Measurements from ENCODE around the gene GABRD.
A peak's percentile ranks its signal among the peaks of the same experiment; 100 is the strongest.

GABRD gene

GRCh38 chr1:2049718-2050431, 30.7 kb downstream of the GABRD start, which contains the start of gene PRKCZ:
PRKCZ (plus strand) TSS chr1:2050411; CDS start chr1:2050631, 220 bp downstream.
- no peak for FAIRE-seq
- TF ChIP-seq PAX5 (IDR thresholded peaks at IDR 0.05; ENCODE audit: insufficient read depth, low read length, severe bottlenecking), result no peak
- no peak for TF ChIP-seq POU2F2 (IDR thresholded peaks at IDR 0.05; ENCODE audit: low read depth, low read length)
- no peak for TF ChIP-seq POLR2AphosphoS5 (IDR thresholded peaks at IDR 0.05; ENCODE audit: low read depth, low read length)
- TF ChIP-seq TAF1 (IDR thresholded peaks at IDR 0.05; ENCODE audit: low read depth, low read length), result no peak
- no peak for TF ChIP-seq POLR2A (IDR thresholded peaks at IDR 0.05; ENCODE audit: low read depth, low read length)
- no peak for TF ChIP-seq SPI1 (IDR thresholded peaks at IDR 0.05; ENCODE audit: low read depth, low read length)
- DNase-seq (ENCODE audit: insufficient read length, low spot score), result peak; percentile 59

- TF ChIP-seq TAF1 (IDR thresholded peaks at IDR 0.05; ENCODE audit: low read depth, low read length) (no peak), PAX5 (IDR thresholded peaks at IDR 0.05; ENCODE audit: insufficient read depth, low read length, severe bottlenecking) (no peak)
- FAIRE-seq (no peak), DNase-seq (ENCODE audit: insufficient read length, low spot score) (no peak)
Measured at GRCh38 chr1:2050461-2050792, 31.3 kb downstream of the GABRD start.

- TF ChIP-seq PAX5 (IDR thresholded peaks at IDR 0.05; ENCODE audit: insufficient read depth, low read length, severe bottlenecking), result no peak
- no peak for TF ChIP-seq TAF1 (IDR thresholded peaks at IDR 0.05; ENCODE audit: low read depth, low read length)
- no peak for TF ChIP-seq POLR2A (IDR thresholded peaks at IDR 0.05; ENCODE audit: low read depth, low read length)
- no peak for TF ChIP-seq SPI1 (IDR thresholded peaks at IDR 0.05; ENCODE audit: low read depth, low read length)
- TF ChIP-seq POU2F2 (IDR thresholded peaks at IDR 0.05; ENCODE audit: low read depth, low read length), result no peak
- no peak for TF ChIP-seq POLR2AphosphoS5 (IDR thresholded peaks at IDR 0.05; ENCODE audit: low read depth, low read length)
- FAIRE-seq, result no peak
- DNase-seq (ENCODE audit: insufficient read length, low spot score), result no peak
Measured at GRCh38 chr1:2050793-2051682, 31.9 kb downstream of the GABRD start.

GRCh38 chr1:2052054-2052679, 33.0 kb downstream of the GABRD start:
- FAIRE-seq (no peak), DNase-seq (ENCODE audit: insufficient read length, low spot score) (no peak)
- no peak for TF ChIP-seq POLR2A (IDR thresholded peaks at IDR 0.05; ENCODE audit: low read depth, low read length)
- no peak for TF ChIP-seq TAF1 (IDR thresholded peaks at IDR 0.05; ENCODE audit: low read depth, low read length)
- TF ChIP-seq SPI1 (IDR thresholded peaks at IDR 0.05; ENCODE audit: low read depth, low read length), result no peak
- no peak for TF ChIP-seq POLR2AphosphoS5 (IDR thresholded peaks at IDR 0.05; ENCODE audit: low read depth, low read length)
- no peak for TF ChIP-seq POU2F2 (IDR thresholded peaks at IDR 0.05; ENCODE audit: low read depth, low read length)
- no peak for TF ChIP-seq PAX5 (IDR thresholded peaks at IDR 0.05; ENCODE audit: insufficient read depth, low read length, severe bottlenecking)

- FAIRE-seq, result no peak
- TF ChIP-seq PAX5 (IDR thresholded peaks at IDR 0.05; ENCODE audit: insufficient read depth, low read length, severe bottlenecking) (no peak), TAF1 (IDR thresholded peaks at IDR 0.05; ENCODE audit: low read depth, low read length) (no peak), POLR2AphosphoS5 (IDR thresholded peaks at IDR 0.05; ENCODE audit: low read depth, low read length) (no peak)
- no peak for DNase-seq (ENCODE audit: insufficient read length, low spot score)
Measured at GRCh38 chr1:2052756-2053155, 33.6 kb downstream of the GABRD start.

GRCh38 chr1:2053217-2053616, 34.1 kb downstream of the GABRD start:
- FAIRE-seq (no peak), DNase-seq (ENCODE audit: insufficient read length, low spot score) (no peak)
- no peak for TF ChIP-seq POLR2A (IDR thresholded peaks at IDR 0.05; ENCODE audit: low read depth, low read length)
- TF ChIP-seq TAF1 (IDR thresholded peaks at IDR 0.05; ENCODE audit: low read depth, low read length), result no peak
- no peak for TF ChIP-seq PAX5 (IDR thresholded peaks at IDR 0.05; ENCODE audit: insufficient read depth, low read length, severe bottlenecking)
- no peak for TF ChIP-seq SPI1 (IDR thresholded peaks at IDR 0.05; ENCODE audit: low read depth, low read length)
- TF ChIP-seq POLR2AphosphoS5 (IDR thresholded peaks at IDR 0.05; ENCODE audit: low read depth, low read length), result no peak
- no peak for TF ChIP-seq POU2F2 (IDR thresholded peaks at IDR 0.05; ENCODE audit: low read depth, low read length)

- no peak for TF ChIP-seq SPI1 (IDR thresholded peaks at IDR 0.05; ENCODE audit: low read depth, low read length)
- no peak for TF ChIP-seq POLR2AphosphoS5 (IDR thresholded peaks at IDR 0.05; ENCODE audit: low read depth, low read length)
- no peak for TF ChIP-seq POU2F2 (IDR thresholded peaks at IDR 0.05; ENCODE audit: low read depth, low read length)
- no peak for TF ChIP-seq PAX5 (IDR thresholded peaks at IDR 0.05; ENCODE audit: insufficient read depth, low read length, severe bottlenecking)
- TF ChIP-seq TAF1 (IDR thresholded peaks at IDR 0.05; ENCODE audit: low read depth, low read length), result no peak
- TF ChIP-seq POLR2A (IDR thresholded peaks at IDR 0.05; ENCODE audit: low read depth, low read length), result no peak
- DNase-seq (ENCODE audit: insufficient read length, low spot score) (no peak), FAIRE-seq (no peak)
Measured at GRCh38 chr1:2053784-2054376, 34.7 kb downstream of the GABRD start.

- TF ChIP-seq PAX5 (IDR thresholded peaks at IDR 0.05; ENCODE audit: insufficient read depth, low read length, severe bottlenecking), result no peak
- no peak for TF ChIP-seq POLR2A (IDR thresholded peaks at IDR 0.05; ENCODE audit: low read depth, low read length)
- no peak for TF ChIP-seq TAF1 (IDR thresholded peaks at IDR 0.05; ENCODE audit: low read depth, low read length)
- TF ChIP-seq POLR2AphosphoS5 (IDR thresholded peaks at IDR 0.05; ENCODE audit: low read depth, low read length), result no peak
- no peak for TF ChIP-seq SPI1 (IDR thresholded peaks at IDR 0.05; ENCODE audit: low read depth, low read length)
- TF ChIP-seq POU2F2 (IDR thresholded peaks at IDR 0.05; ENCODE audit: low read depth, low read length), result no peak
- no peak for FAIRE-seq
- DNase-seq (ENCODE audit: insufficient read length, low spot score), result no peak
Measured at GRCh38 chr1:2054560-2054959, 35.4 kb downstream of the GABRD start.

All from GM12891 (cell line).